HUDEP-2 (cell line): ENCODE results near the gene TAS2R20.
"Not testable (repeated sequence)": the region's sequence is repeated elsewhere in the genome, so short reads cannot be mapped to it uniquely, and the experiment has no call there.

Source experiments
- DNase-seq, 76 experiments: peaks; one replicate each; lab custom pipeline; 2025; ENCODE audit not compliant: unreplicated experiment in 76 of 76; lab: John Stamatoyannopoulos, UW

Gene TAS2R20, protein sequence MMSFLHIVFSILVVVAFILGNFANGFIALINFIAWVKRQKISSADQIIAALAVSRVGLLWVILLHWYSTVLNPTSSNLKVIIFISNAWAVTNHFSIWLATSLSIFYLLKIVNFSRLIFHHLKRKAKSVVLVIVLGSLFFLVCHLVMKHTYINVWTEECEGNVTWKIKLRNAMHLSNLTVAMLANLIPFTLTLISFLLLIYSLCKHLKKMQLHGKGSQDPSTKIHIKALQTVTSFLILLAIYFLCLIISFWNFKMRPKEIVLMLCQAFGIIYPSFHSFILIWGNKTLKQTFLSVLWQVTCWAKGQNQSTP

DNA sequence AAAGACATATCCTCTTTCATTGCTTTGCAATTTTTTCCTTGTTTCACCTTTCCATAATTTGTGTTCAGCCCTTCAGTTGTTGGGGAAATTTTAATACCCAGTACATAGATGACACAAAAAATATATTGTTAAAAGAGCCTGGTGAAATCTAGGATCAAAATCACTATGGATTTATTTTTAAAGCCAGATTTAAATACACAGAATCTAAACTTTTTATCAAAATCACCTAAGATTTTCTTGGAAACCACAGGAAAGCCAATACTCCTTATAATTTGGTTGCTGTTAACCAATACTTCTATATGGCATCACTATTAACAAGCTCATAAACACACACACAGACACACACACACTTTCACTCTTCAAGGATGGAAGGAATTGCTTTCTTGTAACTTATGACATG, at the start of gene TAS2R20:
TSS of gene TAS2R20 (minus strand) at position 101 of the 400 bp plus-strand sequence. CDS start 429 bp downstream, outside the sequence.
- DNase-seq: no peak

DNA sequence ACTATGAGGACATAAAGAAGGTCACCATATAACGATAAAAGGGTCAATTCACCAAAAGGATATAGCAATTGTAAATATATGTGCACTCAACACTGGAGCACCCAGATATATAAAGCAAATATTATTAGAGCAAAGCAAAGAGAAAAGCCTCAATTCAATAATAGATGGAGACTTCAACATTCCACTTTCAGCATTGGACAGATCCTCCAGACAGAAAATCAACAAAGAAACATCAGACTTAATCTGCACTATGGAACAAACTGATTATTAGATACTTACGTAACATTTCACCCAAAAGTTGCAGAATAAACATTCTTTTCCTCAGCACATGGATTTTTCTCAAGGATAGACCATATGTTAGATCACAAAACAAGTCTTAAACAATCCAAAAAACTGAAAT, 43.3 kb upstream of the TAS2R20 start:
- not testable (repeated sequence) for DNase-seq

GRCh38 chr12:11040162-11040561, 42.1 kb upstream of the TAS2R20 start:
- no peak for DNase-seq

GRCh38 chr12:11039171-11039570, 41.1 kb upstream of the TAS2R20 start:
- DNase-seq: no peak

GRCh38 chr12:11033959-11034358, 35.9 kb upstream of the TAS2R20 start:
- not testable (repeated sequence) for DNase-seq

DNA sequence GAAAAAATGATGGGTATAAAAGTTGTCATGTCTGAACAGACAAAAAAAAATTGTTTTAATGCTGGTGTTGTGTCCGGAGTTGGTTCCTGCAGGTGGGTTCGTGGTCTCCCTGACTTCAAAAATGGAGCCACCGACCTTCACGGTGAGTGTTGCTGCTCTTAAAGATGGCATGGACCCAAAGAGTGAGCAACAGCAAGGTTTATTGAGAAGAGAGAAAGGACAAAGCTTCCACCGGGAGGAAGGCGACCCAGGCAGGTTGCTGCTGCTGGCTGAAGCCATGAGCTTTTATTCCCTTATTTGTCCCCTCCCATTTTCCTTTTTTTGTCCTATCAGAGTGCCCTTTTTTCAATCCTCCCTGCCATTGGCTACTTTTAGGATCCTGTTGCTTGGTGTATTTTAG, 33.2 kb upstream of the TAS2R20 start, which contains the start of gene TAS2R31:
TSS of gene TAS2R31 (minus strand) at position 101 of the 400 bp plus-strand sequence. CDS start at position 29, 72 bp downstream.
- DNase-seq: no peak

GRCh38 chr12:11026118-11026517, 28.0 kb upstream of the TAS2R20 start:
- DNase-seq: peak in 7 of 76 experiments; percentile 1 to 7 (median 5)

GRCh38 chr12:11023387-11023786, 25.3 kb upstream of the TAS2R20 start:
- no peak for DNase-seq

DNA sequence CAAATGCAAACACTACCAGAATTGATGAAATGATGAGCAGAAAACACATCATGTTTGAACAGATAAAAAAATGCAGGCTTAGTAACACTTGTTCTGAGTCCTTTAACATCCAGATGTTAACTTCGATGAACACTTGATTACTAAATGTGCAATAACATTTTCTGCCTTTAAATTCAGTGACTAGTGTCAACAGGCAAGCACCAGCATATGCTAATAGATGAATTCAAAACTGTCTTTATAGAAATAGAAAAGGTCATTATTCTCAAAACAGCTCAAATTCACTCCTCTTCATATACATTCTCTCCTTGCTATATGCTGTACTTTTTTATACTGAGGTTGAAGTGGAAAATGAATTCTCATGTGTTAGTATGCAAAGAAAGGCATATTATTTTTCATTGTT, 24.4 kb upstream of the TAS2R20 start, which contains the start of gene TAS2R19:
TSS of gene TAS2R19 (minus strand) at position 101 of the 400 bp plus-strand sequence. CDS start at position 52, 49 bp downstream.
- DNase-seq: no peak

DNA sequence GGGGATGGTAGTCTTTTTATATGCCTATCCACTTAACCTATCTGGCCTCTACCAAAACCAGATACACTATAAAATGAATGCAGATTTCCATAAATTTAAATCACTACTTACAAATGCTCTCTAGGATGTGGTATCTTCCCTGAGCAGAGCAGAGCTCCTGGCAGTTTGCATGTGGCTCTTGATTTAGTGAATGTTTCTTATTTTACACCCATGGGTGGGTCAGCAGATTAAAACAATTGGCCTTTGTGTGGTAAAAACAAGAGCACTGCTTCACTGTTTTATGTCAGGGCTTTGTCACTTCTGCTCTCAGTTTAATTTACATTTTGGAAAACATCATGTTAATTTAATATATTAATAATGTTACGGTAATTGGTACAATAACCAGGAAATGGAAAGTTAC, 18.8 kb upstream of the TAS2R20 start:
- DNase-seq: no peak

- no peak for DNase-seq
Observed at GRCh38 chr12:11015775-11016430, 17.8 kb upstream of the TAS2R20 start.

- no peak for DNase-seq
Observed at GRCh38 chr12:11014234-11014633, 16.1 kb upstream of the TAS2R20 start.

DNA sequence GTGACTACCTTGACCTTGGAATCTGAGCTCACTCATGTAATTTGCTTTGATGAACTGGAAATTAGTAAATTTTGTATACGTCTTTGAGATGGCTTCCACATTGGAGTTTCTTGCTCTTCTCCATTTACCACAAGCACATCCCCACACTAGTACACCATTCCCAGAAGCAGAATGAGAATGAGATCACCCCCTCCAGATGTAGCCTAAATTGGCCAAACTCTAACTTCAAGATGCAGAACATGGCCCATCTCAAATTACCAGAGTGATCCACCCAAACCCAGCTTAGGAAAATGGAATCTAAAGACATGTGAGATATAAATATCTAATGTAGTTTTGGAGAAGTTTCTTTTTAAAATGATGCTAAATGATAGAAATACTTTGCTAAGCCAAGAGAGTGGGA, 9.5 kb upstream of the TAS2R20 start:
- DNase-seq: no peak

DNA sequence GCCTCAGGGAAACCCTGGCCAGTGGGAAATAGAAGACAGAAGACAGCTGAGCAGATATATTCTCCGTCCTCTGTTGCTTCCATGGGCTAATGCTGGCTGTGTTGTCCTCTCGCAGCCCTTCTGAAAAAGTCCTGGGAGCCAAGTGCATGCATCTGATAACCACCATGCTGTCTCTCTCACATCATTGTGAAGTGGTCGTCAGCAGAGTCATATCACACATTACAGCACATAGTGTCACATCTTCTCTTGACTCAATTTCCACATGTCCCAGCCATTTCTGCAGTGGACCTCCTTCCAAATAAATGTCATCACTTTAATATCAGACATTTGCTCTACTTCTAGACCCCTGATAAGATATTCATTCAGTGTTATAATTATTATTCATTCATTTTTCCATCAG, 3.8 kb downstream of the TAS2R20 start:
- no peak for DNase-seq

- no peak for DNase-seq
Observed at GRCh38 chr12:10989107-10989506, 9.0 kb downstream of the TAS2R20 start.

DNA sequence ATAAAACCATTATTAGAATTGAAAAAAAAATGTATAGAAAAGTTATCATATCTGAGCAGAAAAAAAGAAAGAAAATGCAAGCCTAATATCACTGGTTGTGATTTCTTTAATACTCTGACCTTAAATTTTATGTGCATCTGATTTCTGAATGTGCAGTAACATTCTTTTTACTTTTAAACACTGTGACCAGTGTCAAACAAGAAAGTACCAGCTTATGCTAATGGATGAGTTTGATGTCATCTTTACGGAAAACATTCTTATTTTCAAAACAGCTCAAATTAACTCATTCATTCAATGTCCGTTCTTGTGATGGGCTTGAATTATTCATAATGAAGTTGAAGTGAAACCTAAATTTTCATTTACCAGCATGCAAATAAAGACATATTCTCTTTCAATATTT, 11.3 kb downstream of the TAS2R20 start, which contains the start of gene TAS2R50:
TSS of gene TAS2R50 (minus strand) at position 101 of the 400 bp plus-strand sequence. CDS start at position 49, 52 bp downstream.
- no peak for DNase-seq

- DNase-seq: no peak
Observed at GRCh38 chr12:10982244-10982643, 15.9 kb downstream of the TAS2R20 start.

DNA sequence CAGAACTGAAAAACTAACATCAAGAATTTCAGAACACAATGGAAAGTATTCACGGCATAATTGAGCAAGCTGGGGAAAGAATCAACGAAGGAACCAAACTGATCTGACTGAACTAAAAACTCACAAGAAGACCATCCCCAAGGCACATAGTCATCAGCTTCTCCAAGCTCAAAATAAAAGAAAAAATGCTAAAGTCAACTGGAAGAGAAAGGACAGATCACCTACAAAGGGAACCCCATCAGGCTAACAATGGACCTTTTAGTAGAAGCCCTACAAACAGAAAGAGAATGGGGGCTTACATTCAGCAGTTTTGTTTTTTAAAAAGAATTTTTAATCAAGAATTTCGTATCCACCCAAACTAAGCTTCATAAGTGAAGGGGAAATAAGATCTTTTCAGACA, 23.1 kb downstream of the TAS2R20 start:
- no peak for DNase-seq

- DNase-seq: no peak
Observed at GRCh38 chr12:10968765-10969456, 29.2 kb downstream of the TAS2R20 start.

DNA sequence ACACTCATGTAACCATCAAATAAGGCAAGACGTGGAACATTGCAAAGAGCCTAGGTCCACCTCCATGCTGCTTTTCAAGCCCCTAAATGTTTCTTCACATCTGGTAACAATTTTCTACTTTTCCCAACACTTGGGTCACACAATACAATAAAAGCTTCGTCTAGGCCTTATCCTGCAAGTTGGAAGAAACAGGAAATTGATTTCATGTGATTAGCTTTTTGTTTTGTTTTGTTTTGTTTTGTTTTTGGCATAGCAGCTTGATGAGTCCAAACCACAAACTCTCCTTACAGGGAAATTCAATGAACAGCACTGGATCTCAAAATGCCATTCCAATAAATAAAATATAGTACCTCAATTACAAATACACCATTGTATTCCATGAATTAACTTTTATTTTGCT, 30.7 kb downstream of the TAS2R20 start:
- no peak for DNase-seq

GRCh38 chr12:10966314-10966713, 31.8 kb downstream of the TAS2R20 start:
- DNase-seq: no peak
